GM19438 (cell line): ENCODE data around the gene PCNX3.

Experiments
- ATAC-seq: cut with Tn5 transposase; IDR thresholded peaks from one replicate; pipeline ENCODE4 v1.9.1; 2021; ENCODE audit warnings: low read depth; ENCODE audit not compliant: unreplicated experiment

PCNX3 gene

DNA sequence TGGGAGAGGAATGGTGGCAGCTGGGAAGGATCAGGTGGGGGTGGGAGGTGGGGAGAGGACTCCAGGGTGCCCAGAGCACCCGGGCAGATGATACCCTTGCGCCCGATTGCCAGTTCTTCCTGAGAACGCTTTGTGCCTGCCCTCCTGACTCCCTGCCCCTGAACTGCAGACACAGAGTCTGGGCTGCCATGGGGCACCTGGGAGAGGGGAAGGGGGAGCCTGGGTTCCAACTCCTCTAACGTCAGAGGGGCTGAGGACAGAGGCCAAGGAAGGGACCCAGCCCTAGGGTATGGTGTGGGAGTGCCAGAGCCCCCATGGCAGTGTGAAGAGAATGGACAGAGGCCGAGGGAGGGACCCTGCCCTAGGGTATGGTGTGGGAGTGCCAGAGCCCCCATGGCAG is 19.1 kb upstream of the PCNX3 start:
- no peak for ATAC-seq

DNA sequence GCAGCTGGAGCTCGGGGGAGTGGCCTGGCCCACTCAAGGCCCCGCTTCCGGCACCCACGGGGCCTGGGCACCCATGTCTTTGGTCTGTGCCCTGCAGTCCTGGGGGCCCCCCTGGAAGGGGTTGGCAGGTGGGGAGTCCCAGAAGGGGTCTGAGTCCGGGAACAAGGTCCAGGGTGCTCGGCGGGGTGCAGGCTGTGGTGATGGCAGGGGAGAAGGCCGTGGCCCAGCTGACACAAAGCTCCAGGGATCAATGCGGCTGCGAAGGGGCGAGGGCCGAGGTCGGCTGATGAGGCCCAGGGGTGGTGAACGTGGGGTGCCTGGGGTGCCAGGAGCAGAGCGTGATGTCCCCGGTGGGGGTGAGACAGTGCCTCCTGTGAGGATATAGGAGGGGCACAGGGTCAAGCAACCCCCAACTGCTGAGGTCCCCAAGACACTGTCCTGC is 17.3 kb upstream of the PCNX3 start:
- ATAC-seq, result no peak

DNA sequence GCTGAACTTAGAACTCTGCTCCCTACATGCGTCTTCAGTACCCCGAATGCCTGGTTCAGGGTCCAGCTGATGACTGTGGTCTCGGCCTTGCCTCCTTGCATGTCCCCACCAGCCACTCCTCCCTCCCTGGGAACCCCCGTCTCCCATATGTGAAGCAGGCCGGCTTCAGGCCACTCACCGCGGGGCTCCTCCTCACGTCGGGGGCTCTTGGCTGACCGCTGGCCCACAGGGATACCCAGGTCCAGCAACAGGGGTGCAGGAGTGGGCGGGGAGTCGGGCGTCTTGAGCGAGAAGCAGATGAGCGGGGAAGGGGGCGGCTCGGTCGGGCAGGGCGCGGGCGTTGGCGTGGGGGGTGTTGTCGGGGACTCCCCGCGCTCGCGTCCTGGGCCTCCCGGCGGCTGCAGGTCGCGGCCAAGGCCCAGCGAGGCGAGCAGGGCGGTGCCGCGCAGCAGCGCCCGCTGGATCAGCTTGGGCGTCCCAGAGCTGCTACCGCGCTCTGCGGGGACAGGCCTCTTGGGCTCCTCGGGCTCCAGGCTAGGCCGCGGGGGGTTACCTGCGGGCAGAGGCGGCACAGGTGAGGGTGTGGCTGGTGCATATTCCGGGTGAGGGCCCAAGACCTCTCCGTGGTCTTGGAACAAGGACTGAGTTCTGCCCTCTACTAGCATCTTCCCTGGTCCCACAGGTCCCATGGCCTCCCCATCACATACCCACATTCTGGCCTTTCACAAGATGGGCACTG is 16.2 kb upstream of the PCNX3 start:
- no peak for ATAC-seq

DNA sequence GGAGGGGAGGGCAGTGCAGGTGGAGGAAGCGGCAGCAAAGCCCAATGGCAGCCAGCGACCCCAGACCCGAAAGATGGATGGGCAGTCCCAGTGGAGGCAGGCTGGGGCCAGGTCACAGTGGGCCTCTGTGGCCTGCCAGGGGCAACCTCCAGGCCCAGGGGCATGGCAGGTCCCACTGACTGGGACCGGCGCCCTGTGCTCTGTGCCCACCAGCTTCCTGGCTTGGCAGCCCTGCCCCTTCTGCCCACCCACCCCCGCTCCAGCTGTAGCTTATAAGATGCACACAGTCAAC is 15.7 kb upstream of the PCNX3 start:
- ATAC-seq, result no peak

DNA sequence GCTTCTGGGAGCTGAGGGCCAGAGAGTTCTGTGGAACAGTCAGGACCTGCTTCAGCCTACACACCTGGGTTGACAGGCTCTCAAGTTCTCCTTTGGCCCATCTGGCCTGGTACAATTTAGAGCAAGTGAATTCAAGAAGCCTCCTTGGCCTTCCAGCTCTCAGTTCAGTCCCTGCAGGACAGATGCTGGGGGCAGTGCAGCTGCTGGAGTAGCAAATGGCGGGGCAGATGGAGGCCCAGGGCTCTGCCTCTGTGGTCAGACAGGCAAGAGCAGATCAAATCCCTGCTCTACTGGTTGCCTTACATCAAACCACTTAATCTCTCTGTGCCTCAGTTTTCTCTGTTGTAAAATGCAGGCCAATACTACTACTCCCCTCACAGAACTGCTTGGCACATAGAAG is 11.3 kb upstream of the PCNX3 start:
- ATAC-seq, result no peak

DNA sequence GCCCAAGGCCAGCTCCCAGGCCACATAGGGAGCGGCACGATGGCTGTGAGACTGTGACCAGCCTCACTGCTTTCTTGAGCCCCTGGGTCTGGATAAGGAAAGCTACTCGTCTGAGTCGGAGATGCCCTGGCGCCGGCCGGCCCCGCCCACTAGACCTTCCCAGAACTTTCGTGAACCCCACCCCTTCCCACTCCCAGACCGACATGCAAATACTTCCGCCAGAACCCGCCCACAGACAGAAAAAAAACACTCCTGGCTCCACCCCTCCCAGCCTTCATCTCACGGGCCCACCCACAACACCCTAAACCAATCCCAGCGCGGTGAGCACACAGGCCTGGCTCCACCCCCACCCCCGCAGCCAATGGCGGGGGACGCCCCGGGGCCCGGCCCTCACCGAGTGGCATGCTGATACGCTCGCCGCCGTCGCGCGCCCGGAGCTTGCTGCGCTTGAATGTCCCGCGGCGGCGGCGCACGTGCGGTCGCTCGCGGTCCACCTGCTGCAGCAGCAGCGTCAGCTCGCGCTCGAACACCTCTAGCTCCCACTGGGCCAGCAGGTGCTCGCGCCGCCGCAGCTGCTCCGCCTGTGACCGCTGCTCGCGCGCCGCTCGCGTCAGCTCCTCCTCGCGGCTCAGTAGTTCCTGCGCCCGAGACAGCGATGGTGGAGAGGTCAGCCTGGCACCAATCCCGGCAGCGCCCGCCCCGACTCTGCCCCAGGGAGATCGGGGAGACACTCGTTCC is 8.5 kb upstream of the PCNX3 start:
- ATAC-seq, result no peak

DNA sequence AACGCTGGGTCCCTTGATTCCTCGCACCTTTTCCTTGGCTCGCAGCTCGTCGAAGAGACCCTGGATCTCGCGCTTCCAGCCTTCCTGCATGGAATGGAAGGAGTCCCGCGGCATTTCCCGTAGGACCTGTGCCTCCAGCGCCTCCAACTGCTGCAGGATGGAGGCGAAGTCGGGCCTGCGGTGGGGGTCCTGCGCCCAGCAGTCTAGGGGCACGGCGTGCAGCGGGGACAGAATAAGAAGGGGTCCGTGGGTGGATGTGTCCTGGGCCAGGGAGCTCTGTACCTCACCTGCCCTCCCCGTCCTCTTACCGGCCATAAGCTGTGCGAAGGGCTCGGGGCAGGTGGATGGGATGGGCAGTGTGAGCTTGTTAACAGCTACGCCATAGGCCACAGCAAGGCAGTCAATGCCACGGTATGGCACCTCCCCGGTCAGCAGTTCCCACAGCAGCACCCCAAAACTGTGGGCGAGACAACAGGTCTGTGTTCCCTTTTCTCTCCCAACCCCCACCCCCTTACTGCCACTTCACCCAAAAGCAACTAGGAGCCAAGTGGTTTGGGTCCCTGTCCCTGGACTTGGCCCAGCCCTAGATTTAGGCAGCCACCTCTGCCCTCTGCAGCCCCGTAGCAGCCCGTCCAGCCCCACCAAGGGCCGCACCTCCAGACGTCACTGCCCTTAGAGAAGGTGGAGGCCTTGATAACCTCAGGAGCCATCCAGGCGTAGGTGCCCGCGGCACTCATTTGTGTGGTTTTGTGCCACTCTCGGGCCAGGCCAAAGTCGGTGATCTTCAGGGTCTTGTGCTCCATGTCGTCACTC is 7.8 kb upstream of the PCNX3 start:
- ATAC-seq, result no peak

DNA sequence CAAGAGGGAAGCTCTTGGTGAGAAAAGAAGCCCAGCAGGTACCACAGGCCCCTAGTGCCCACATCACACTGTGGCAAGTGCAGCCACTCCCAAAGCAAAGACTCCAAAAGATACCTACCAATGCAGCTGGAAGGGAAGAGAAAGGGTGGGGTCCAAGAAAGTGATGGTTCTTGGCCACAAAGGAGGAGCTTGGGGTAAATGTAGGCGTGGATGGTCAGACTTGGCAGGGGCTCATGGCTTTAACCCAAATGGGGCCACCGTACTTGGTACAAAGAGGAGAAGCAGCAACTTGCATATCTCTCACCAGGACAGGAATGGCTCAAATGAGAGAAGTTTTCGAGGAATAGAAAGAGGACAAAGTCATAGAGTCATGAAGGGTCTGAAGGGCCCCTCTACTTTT is 6.3 kb upstream of the PCNX3 start:
- ATAC-seq, result no peak

DNA sequence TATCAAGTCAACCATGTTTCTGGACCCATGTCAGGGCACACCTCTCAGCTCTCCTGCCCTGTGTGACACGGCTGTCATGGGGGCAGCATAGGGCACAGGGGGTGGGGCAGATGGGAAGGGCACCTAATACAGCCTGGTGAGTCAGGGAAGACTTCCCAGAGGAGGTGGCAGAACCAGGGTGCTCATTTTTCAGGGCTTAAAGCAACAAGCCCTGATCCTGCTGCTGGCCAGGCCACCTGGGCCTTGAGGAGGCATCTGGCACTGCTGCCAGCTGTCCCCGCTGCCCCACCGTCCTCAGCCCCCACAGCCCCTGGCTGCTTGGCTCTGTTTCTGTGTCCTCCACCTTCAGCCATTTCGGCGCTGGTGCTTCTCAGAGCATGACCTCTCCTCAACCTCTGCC is 5.9 kb upstream of the PCNX3 start:
- ATAC-seq, result no peak

DNA sequence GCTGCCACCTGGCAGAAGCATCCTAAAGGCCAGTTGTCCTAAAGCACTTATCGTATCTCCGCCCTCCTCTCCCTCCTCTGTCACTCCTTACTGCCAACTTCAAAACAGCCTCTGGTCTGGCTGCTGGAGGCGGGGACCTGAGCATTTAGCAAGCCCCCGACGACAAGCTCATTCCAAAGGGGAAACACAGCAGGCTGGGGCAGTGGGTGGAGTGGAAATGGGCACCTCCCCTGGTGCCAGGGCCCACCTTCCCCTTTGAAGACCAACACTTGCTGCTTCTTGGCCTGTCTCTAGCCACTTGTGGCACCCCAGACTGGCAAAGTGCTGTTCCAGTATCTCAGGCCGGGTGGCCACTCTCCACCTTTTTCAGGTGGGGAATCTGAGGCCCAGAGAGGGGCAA is 5.2 kb upstream of the PCNX3 start:
- ATAC-seq, result no peak

DNA sequence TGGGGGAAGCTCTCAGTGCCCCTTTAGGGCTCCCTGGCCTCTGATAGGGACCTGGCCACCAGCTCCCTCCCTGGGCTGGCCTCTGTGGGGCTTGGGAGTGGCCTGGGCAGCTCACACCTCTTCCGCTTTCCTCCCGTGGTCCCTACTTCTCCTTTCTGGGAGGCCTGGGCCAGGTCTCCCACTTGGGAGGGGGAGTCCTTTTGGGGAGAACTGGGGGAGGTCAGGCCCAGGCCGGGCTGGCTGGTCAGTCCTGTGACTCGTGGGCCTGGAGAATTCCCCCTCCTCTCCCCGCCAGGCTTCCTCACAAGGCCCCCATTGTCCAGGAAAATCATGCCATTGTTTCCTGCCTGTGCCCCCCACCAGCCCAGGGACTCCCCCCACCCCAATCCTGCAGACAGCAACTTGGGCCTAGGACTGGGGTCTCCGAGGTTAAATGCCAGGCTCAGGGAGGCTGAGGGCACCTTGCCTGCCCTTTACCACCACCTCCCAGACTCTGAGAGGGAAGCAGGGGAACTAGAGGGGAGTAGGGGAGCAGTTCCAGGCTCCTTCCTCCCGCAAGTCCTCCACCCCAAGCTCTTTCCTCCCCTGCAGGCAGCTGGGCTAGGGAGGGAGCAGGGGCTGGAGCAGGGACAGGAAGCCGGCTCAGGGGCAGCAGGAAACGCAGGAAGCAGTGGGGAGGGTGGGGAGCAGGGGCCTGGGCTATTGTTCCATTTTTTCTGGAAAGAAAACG is 4.4 kb upstream of the PCNX3 start:
- no peak for ATAC-seq

DNA sequence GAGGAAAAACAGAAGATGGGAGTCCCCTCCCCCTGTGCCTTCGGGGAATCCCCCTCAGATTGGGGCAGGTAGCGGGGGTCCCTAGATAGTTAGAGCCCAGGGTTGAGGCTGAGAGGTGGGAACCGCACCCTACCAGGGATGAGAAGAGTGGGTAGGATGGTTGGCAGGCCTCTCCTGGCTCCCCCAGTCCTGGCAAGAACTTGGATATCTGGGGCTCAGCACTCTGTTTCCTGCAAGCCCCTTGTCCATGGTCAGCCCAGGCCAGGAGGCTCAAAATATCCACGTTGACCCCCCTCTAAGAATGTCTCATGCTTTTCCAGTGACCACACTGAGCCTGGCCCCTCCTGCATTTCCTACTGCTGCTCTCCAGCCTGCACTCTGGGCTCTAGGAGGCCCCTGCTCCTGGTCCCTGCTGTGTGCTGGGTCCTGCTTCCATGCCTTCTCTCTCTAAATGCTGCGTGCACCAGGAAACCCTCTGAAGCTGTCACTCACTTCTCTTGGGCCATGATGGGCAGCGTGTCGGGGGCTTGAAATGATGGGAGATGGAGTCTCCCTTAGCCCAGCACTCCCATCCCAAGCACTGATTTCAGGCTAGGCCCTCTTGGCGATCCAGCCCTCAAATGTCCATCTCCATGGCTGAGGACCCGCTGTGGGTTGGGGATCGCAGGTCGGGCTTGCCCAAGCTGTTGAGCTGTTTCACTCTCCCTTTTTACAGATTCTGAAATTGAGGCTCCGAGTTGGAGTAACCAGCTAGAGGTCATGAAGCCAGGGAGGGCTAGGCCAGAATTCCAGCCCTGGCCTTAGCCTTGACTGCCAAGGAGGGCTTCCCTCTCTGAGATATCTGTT is 3.6 kb upstream of the PCNX3 start:
- no peak for ATAC-seq

DNA sequence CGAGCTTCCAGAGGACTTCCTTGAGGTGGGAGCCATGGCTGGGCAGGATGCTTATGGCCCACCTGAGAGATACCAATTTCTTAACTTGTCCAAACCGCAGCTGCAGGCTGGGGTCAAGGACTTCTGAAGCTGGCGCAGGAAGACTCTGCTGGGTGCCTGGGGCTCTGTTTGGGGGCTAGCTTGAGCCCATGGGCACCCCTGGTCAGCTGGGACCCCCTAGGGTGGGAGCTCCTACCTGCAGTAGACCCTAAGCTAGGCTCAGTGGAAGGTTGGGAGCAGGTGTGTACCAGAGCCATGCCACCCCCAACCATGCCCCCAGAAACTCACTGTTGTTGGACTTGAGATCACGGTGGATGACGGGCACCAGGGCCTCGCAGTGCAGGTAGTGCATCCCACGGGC is 2.9 kb upstream of the PCNX3 start:
- no peak for ATAC-seq

DNA sequence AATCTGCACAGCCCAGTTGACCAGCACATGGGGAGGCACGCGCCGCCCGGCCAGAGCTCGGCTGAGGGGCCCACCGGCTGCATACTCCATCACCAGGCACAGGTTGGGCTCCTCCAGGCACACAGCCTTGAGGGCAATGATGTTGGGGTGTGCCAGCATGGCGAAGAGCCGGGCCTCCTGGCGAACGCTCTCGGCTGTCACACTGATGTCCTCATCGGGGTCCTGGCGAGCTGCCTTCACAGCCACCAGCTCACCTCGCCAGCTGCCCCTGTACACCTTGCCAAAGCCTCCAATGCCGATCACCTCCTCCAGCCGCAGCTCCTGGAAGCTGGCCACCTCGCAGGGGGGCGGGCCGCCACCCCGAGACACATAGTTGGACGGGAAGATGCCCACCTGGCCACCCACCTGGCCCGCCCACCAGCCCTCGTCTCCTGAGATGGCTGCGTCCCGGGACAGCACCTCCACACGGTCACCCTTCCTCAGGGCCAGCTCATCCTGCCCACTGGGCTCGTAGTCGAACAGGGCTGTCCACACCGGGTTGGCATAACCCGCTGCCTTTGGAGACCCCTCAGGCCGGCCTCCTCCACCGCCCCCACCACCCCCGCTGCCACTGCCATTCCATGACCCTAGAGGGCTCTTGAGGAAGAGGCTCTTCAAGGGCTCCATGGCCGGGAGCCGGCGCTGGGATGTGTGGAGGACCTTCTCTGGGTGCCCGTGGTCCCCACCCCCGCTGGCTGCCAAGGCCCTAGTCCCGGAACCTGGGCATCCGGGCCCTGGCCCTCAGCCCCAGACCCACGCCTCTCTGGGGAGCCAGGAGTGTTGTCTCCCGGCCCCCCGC is 2.3 kb upstream of the PCNX3 start:
- no peak for ATAC-seq

DNA sequence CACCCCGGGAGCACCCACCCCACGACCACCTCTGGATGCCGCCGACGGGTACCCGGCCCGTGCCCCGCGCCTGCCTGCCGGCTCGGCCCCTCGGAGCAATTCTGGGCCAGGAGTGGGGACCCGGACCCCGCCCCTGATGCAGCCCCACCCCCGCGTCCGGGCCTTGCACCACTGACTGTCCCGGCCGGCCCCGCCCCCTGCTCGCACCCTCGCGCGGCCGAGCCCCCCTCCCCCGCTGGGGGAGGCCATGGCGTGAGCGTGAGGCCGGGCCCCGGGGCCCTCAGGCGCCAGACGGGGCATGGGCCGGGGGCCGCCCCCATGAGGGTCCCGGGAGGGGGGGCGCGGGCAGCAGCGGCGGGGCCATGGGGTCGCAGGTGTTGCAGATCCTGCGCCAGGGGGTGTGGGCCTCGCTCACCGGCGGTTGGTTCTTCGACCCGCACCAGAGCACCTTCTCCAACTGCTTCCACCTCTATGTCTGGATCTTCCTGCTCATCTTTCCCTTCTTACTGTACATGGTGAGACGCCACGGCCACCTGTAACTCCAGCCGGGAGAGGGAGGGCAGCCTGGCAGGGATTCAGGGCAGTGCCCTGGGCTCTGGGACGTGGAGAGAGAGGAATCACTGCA is 486 bp downstream of the PCNX3 start:
- ATAC-seq, result peak; percentile 6

DNA sequence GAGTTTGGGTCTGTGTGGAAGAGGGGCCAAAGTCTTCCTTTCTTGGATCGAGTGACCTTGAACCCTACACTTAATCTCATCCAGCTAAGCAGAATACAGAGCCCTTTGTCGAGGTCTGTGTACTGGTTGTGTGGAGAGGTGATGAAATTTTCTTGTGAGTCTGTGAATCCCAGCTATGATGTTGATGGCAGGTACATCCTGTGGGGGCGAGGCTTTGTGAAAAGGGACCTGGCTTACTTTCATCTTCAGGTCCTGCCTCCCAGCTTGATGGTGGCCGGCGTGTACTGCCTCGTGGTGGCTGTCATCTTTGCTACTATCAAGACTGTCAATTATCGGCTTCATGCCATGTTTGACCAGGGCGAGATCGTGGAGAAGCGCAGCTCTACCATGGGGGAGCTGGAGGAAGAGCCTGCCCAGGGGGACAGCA is 1.0 kb downstream of the PCNX3 start:
- no peak for ATAC-seq

DNA sequence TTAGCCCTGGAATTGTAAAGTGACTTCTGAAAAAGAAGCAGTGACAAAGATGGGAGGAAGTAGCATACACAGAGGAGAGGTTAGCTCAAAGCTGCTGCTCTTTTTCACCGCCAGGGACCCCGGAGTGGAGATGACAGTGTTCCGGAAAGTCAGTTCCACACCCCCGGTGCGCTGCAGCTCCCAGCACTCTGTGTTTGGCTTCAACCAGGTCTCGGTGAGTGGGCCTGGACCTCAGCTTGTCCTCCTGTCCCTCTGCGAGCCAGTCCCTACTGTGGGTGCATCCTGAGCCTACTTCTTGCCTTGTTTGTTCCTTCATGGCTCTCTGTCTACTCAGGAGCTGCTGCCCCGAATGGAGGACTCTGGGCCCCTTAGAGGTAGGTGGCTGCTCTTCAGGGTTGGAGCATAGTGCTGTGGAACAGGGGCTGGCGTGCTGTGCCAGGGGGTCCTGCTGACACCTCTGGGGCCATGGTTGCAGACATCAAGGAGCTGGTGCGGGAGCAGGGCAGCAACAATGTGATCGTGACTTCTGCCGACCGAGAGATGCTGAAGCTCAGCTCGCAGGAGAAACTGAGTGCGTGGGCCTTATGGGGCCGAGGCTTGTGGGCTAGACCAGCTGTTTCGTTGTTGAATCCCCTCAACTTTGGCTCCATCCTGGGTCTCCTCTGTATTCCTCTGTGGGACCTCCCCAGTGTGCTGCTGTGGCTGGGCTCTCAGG is 1.7 kb downstream of the PCNX3 start:
- no peak for ATAC-seq
